Kidney epithelial cell (primary cell): ENCODE results near the gene TBC1D5. TPM values are rescaled to one million over a fixed set of nuclear protein-coding genes. Genes with fewer than 3 reads are reported as not detected.

Source experiments
- DNase-seq: peaks from one replicate; pipeline ENCODE4 v3.0.0-alpha.2; 2010; ENCODE audit warnings: low read depth
- H3K27me3 ChIP-seq: 2 replicates; pipeline ENCODE4 v1.6.0; 2011; ENCODE audit warnings: low read length; ENCODE audit not compliant: control insufficient read depth, insufficient read depth
- H3K36me3 ChIP-seq: 2 replicates; pipeline ENCODE4 v1.5.1; 2011; ENCODE audit warnings: low read length; ENCODE audit not compliant: control insufficient read depth, insufficient read depth
- H3K4me3 ChIP-seq: 2 replicates; pipeline ENCODE4 v1.5.1; 2011; ENCODE audit warnings: low read depth, mild to moderate bottlenecking, control low read depth, low read length
- CTCF ChIP-seq: IDR thresholded peaks from 2 replicates; pipeline ENCODE4 v1.5.1; 2011; ENCODE audit warnings: mild to moderate bottlenecking, moderate library complexity, low read length, control low read depth, inconsistent platforms; ENCODE audit not compliant: insufficient read depth, poor library complexity, severe bottlenecking
- total RNA-seq: library from RNA; depleted of rRNA; stranded (reverse); fragments of >200 nt; gene quantifications from 2 replicates; pipeline ENCODE4 v1.2.3, GENCODE V29; 2015

TBC1D5 gene
- total RNA-seq, 1 donor from 2014 or later: 100 TPM

GRCh38 chr3:17583530-17583929 lies 158.9 kb downstream of the TBC1D5 start:
- Histone ChIP-seq H3K4me3 (no peak overlapping the region), H3K36me3 (no peaks in the 10 kb centered on the region), H3K27me3 (no peaks in the 10 kb centered on the region)
- no peak for DNase-seq
- no peak for TF ChIP-seq CTCF

GRCh38 chr3:17581421-17582080 lies 160.9 kb downstream of the TBC1D5 start:
- TF ChIP-seq CTCF: no peak
- H3K27me3 ChIP-seq: no peaks in the 10 kb centered on the region
- H3K4me3 ChIP-seq: no peak overlapping the region
- DNase-seq: no peak
- H3K36me3 ChIP-seq: no peaks in the 10 kb centered on the region

GRCh38 chr3:17580901-17581300 lies 161.5 kb downstream of the TBC1D5 start:
- DNase-seq: no peak
- Histone ChIP-seq H3K36me3 (no peaks in the 10 kb centered on the region), H3K4me3 (no peak overlapping the region), H3K27me3 (no peaks in the 10 kb centered on the region)
- TF ChIP-seq CTCF: no peak

- no peak for TF ChIP-seq CTCF
- Histone ChIP-seq H3K4me3 (no peak overlapping the region), H3K27me3 (no peaks in the 10 kb centered on the region), H3K36me3 (no peaks in the 10 kb centered on the region)
- no peak for DNase-seq
Observed at GRCh38 chr3:17579289-17580031, 163.0 kb downstream of the TBC1D5 start.

GRCh38 chr3:17577796-17578520 lies 164.5 kb downstream of the TBC1D5 start:
- DNase-seq: no peak
- Histone ChIP-seq H3K27me3 (no peaks in the 10 kb centered on the region), H3K4me3 (no peak overlapping the region), H3K36me3 (no peaks in the 10 kb centered on the region)
- TF ChIP-seq CTCF: no peak
